NCI-H2107 treated with DMSO at 0.1 percent for 48 hours (cell line): ENCODE results near the gene SULT2A1.
"Not testable (repeated sequence)": the region's sequence is repeated elsewhere in the genome, so short reads cannot be mapped to it uniquely, and the experiment has no call there.

Source experiments
- DNase-seq: peaks from one replicate; lab custom pipeline; 2025; ENCODE audit not compliant: unreplicated experiment; lab: John Stamatoyannopoulos, UW

SULT2A1 gene

DNA sequence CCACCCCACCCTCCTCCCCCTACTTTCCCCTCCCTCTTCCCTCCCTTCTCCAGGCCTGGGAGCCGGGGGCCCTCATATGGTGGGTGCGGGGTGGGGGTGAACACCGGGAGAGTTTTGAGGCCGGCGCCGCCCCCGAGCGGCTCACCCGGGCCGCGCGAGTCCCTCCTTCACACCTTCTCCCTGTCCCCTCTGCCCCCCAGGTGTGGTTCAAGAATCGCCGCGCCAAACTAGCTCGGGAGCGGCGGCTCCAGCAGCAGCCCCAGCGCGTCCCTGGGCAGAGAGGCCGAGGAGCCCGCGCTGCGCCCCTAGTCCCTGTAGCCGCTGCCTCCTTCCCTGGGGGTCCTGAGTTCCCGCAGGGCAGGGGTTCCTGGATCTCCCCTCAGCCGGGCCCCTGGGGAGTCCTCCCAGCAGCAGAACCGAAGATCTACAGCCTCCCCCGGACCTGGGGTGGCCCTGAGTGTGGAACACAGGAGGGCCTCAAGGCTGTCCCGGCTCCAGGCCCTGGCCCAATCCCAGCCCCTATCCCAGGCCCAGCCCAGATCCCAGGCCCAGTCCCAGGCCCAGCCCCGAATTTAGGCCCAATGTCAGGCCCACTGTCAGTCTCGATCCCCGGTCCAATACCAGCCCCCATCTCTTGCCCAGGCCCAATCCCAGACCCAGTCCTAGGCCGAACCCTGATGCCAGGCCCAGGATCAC lies 25.4 kb downstream of the SULT2A1 start:
- no peak for DNase-seq

DNA sequence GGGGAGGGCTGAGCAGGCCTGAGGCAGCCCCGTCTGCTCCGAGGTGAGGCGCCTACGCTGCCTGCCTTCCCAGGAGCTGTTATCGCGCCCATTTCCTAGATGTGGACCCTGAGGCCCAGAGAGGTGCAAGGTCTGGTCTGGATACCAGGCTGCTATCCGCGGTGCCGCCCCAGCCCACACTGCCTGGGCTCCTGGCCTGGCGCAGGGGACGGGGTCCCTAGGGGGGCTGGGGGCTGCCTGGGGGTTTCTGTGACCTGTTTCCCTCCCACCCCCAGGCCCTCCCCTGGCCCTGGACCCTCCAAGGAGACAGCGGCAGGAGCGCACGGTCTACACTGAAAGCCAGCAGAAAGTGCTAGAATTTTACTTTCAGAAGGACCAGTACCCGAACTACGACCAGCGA lies 26.3 kb downstream of the SULT2A1 start:
- not testable (repeated sequence) for DNase-seq

DNA sequence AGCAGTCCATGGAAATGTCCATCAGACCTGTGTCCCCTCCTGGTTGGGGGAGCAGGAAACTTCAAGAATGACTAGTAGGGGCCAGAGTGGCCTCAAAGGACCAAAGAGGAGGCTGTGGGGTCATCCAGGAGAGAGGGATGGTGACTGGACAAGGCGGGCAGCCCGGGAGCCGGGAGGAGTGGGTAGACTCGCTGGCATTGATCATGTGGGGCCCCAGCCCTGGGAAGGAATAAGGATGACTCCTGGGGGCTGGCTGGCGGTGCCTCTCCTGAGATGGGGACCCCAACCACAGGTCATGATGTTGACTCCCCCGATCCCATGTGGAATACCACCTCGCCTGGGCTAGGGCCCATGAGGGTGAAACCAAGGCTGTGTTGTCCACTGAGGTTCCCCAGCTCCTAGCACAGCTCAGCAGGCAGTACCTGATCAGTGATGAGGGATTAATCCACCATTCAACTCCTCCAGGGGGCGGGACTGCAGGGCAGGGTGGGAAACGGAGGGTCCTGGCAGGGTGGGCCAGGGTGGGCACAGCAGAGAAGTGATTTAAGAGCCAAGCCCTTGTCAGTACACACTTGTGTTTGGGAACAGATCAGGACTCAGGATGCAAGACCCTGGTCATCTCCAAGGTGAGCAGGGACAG lies 27.3 kb downstream of the SULT2A1 start, which contains the start of gene TPRX2:
TPRX2 (plus strand) TSS at position 590 of the 640 bp plus-strand sequence; CDS start at position 602, 12 bp downstream.
- DNase-seq: not testable (repeated sequence)

DNA sequence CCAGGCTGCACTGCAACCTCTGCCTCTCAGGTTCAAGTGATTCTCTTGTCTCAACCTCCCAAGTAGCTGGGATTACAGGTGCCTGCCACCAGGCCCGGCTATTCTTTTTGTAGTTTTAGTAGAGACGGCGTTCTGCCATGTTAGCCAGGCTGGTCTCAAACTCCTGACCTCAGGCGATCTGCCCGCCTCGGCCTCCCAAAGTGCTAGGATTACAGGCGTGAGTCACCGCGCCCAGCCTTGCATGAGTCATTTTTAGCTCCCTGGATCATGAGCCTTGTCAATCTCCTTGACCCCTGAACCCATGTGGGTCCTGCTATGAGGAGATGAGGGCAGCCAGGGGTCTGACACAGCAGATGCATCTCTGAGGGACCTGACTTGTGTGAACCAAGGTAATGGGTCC lies 27.9 kb downstream of the SULT2A1 start:
- DNase-seq: not testable (repeated sequence)

DNA sequence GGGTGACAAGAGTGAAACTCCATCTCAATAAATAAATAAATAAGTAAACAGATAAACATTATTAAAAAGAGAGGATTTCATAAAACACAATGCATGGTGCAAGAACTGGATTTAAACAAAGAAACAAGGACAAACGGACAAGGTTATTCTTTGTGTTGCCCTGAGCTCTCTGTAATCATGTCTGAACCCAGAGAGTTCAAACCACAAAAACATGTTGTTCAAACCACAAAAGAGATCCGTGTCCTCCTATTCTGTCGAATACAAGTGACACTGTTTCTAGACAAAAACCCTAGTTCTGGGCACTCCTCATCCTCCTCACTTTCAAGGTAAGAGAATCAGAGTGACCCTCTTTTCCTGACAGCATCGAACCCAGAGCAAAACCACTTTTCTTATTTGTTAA lies 31.7 kb downstream of the SULT2A1 start:
- no peak for DNase-seq

DNA sequence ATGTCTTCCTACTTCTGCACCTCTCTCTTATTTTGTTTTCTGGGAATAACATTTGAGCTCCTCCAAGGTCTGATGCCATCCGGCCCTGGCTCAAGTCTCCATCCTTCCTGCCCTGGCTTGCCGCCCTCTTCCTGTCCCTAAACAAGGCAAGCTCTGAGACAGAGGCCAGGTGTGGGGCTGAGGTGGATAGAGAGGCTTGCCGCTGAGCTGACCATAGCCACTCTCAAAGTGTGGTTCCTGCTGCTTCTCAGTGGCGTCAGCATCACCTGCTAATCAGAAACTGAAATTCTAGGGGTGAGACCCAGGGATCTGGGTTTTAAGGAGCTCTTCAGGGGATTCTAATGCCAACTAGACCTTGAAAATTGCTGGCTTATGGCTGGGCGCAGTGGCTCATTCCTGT lies 33.1 kb downstream of the SULT2A1 start:
- no peak for DNase-seq

DNA sequence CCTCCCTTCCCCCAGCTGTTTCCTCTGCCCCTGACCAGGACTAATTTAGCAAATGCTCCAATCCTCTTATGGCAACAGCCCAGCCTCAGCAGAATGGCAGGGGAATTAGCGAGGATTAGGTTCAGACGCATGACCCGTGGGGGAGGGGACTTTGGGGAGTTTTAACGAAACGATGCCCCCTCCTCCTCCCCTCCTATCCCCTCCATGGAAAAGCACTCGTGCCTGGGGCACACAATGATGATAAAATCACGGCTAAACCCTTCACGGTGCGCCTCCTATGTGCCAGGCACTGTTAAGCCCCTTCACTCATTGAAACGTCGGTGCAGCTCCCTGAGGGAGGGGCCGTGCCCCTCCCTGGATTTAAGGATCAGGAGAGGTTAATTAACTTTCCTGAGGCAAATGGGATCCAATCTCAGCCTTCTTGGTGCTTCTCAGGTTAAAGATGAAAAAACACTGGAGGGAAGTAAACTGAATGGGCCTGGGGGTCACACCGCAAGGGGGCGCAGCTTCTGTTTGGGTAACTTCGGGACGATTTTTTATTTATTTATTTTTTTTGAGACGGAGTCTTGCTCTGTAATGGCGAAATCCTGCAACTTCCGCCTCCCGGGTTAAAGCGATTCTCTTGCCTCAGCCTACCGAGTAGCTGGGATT lies 37.2 kb downstream of the SULT2A1 start:
- DNase-seq: no peak

DNA sequence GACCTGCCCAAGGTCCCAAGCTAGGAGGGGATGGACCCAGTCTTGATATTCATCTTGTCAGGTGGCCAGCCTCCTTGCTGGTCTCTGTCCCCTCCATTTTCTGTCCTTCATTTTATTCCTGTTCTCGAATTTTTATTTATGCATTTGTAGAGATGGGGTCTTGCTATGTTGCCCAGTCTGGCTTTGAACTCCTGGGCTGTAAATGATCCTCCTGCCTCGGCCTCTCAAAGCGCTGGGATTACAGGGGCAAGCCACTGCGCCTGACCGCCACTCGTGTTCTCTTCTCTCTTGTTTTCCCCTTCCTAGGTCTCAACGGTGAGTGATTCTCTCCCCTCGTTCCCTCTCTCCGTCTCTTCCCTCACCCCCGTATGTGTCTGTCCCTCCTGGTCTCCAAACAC lies 37.7 kb downstream of the SULT2A1 start:
- DNase-seq: no peak

DNA sequence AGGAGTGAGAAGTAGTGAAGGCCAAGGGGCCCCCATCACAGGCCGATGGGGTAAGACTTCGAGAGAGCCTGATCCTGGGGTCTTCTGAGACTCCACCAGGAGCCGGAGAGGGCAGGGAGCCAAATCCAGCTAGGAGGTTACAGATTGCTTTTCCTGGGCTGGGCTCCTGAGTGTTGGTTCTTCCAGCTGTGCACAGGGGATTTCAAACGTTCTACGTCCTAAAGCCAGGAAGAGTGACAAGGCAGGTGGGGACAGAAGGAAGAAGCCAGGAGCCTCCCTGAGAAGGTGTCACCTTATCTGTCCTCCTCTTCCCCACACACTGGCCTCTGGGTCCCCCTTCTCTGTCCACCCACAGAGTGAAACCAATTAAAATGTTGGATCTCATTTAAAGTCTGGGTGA lies 43.2 kb downstream of the SULT2A1 start:
- DNase-seq: no peak

DNA sequence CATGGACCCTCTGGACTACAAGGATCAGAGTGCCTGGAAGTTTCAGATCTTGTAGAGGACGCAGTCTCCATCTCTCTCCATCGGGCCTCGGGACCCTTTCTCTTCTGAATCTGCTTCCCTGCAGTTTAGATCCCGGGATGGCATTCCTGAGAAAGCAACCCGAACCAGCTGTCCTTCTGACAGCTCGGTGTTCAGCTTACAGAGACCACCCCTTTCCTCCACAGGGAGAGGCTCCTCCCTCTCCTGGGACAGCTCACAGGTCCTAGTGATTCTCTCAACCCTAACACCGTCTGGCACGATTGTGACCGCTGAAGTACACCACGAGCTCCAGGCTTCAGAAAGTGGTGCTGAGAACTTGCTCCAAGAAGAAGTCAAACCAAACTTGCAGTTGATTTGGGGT lies 46.2 kb downstream of the SULT2A1 start:
- no peak for DNase-seq

DNA sequence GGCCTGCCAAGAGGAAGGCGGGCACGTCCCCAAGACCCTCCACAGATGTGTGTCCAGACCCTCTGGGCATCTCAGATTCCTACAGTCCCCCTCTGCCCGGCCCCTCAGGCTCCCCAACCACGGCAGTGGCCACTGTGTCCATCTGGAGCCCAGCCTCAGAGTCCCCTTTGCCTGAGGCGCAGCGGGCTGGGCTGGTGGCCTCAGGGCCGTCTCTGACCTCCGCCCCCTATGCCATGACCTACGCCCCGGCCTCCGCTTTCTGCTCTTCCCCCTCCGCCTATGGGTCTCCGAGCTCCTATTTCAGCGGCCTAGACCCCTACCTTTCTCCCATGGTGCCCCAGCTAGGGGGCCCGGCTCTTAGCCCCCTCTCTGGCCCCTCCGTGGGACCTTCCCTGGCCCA lies 46.7 kb downstream of the SULT2A1 start:
- DNase-seq: no peak

DNA sequence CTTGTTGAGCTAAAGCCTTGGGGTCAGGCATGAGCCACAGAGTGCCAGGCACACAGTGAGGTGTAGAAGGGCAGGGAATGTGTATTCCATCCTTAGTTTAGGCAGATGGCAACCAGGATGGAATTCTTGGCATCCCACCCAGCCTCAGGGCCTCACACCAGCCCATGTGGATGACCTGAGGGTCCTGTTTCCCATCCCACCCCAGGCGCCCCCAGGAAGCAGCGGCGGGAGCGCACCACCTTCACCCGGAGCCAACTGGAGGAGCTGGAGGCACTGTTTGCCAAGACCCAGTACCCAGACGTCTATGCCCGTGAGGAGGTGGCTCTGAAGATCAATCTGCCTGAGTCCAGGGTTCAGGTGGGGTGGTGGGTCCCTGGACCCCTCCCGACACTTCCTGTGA lies 50.1 kb downstream of the SULT2A1 start:
- no peak for DNase-seq

DNA sequence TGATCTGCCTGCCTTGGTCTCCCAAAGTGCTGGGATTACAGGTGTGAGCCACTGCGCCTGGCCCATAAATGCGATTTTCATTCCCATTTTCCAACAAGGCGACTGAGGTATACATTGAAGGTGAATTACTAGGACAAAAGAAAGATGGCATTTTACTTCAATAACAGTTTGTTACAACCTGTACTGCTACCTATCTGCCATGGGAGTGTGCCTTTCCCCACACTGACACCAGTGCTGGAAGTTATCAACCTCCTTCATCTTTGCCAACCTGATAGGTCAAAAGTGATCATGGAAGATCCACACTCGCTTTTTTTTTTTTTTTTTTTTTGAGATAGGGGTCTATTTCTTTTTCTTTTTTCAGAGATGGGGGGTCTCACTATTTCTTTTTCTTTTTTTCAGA lies 53.4 kb downstream of the SULT2A1 start:
- DNase-seq: no peak

DNA sequence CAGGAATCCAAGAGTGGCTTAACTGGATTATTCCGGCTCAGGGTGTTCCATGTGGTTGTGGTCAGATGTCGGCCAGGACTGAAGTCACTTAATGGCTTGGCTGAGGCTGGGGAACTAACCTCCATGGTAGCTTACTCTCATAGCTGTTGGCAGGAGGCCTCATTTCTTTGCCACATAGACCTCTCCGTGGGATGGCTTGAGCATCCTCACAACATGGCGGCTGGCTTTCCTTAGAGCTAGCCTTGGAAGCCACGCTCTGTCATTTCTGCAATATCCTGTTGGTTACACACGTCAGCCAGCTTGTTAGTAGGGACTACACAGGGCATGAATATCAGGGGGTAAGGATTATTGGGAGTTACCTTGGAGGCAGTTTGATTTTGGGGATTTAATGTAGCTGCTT lies 59.3 kb downstream of the SULT2A1 start:
- no peak for DNase-seq

DNA sequence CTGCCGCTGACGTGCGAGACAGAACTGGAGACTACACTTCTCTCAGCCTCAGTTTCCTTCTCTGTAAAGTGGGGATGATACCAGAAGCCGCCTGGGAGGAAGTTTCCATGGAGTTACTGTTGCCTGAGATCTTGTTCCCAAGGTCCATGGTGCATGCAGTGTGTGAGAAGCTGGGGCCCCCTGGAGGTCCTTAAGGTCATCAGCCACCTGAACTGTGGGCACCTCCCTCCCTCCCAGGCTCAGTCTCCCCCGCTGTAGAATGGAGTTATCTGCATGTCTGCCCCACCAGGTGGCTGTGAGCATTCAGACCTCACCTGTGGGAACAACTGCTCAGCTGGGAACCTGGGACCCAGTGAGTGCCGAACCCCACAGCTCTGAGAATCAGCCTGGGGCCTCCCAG lies 61.7 kb downstream of the SULT2A1 start:
- DNase-seq: no peak

DNA sequence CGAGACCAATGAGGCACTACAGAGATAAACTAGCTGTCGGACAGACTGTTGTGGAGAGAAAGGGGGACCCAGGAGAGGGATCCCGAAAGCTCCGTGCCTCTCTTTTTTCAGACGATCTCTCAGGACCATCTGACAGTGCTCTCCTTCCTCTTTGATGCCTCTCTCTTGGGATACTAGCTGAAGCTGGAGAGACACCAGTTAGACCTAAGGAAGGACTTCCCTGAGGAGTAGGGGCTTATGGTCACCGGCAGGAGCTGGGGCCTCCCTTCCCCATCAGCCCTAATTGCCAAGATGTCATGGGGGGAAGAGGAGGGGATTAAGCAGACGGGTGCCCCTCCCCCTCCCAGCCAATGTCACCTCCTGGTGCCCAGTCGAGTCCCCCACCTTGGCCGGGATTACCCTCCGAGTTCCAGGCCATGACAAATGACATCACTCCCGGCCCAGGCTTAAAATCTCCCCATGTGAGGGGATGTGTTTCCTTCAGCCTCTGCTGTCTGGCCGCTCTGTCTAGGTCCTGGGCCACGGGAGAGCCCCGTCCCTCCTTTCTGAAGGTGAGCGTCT lies 64.6 kb downstream of the SULT2A1 start, which contains the start of gene CRX:
CRX (plus strand) TSS at position 478 of the 561 bp plus-strand sequence. CDS start 12,507 bp downstream, outside the sequence.
- DNase-seq: no peak
